CD4-positive, alpha-beta memory T cell (primary cell): ENCODE results near the gene NEAT1. TPM values are rescaled to one million over a fixed set of nuclear protein-coding genes. Genes with fewer than 3 reads are reported as not detected.
A peak's percentile ranks its signal among the peaks of the same experiment; 100 is the strongest.

Source experiments
- CTCF ChIA-PET: fragments of 350-600 bp; sonication (Branson Sonifier 250); formaldehyde crosslinking; loops from one replicate; lab custom pipeline; 2021; ENCODE audit warnings: inconsistent platforms; ENCODE audit not compliant: partially characterized antibody; lab: Charles Lee
- POLR2A ChIA-PET: fragments of 350-600 bp; sonication (Branson Sonifier 250); formaldehyde crosslinking; loops from one replicate; lab custom pipeline; 2021; ENCODE audit not compliant: partially characterized antibody; lab: Charles Lee
- DNase-seq, 5 donors: peaks; one replicate each; pipeline versions ENCODE4 v3.0.0 to v3.0.0-alpha.2; 2020 to 2022; ENCODE audit warnings: mixed read lengths in 1 of 5
- H3K27ac ChIP-seq: one replicate; pipeline ENCODE4 v1.7.0; 2013; ENCODE audit warnings: low read depth, low read length
- H3K27me3 ChIP-seq: 2 replicates; pipeline ENCODE4 v1.7.0; 2013; ENCODE audit warnings: mild to moderate bottlenecking, low read length, moderate library complexity; ENCODE audit not compliant: insufficient read depth
- H3K36me3 ChIP-seq: 2 replicates; pipeline ENCODE4 v1.7.0; 2013; ENCODE audit warnings: mild to moderate bottlenecking, low read length, moderate library complexity; ENCODE audit not compliant: insufficient read depth
- H3K4me1 ChIP-seq: 2 replicates; pipeline ENCODE4 v1.7.0; 2013; ENCODE audit warnings: mild to moderate bottlenecking, low read length, moderate library complexity; ENCODE audit not compliant: insufficient read depth
- H3K4me3 ChIP-seq, 2 donors: one replicate each; pipeline ENCODE4 v1.7.0; 2013; ENCODE audit warnings: low read length in 2 of 2, mild to moderate bottlenecking in 1 of 2
- H3K9me3 ChIP-seq, 2 donors: one replicate each; pipeline ENCODE4 v1.7.0; 2013; ENCODE audit warnings: low read length in 2 of 2, control low read depth in 1 of 2; ENCODE audit not compliant: control insufficient read depth in 1 of 2
- H3K27ac Mint-ChIP-seq, 7 donors: one replicate each; pipeline ENCODE4 v1.8.0; 2020 to 2021; ENCODE audit warnings: mixed read lengths in 7 of 7, mild to moderate bottlenecking in 6 of 7, inconsistent platforms in 3 of 7, moderate library complexity in 3 of 7
- H3K27me3 Mint-ChIP-seq, 2 donors: one replicate each; pipeline ENCODE4 v1.8.0; 2020 to 2021; ENCODE audit warnings: mixed read lengths in 2 of 2
- H3K36me3 Mint-ChIP-seq, 2 donors: one replicate each; pipeline ENCODE4 v1.8.0; 2020 to 2021; ENCODE audit warnings: mixed read lengths in 2 of 2, inconsistent platforms in 1 of 2, mild to moderate bottlenecking in 1 of 2
- H3K4me1 Mint-ChIP-seq, 4 donors: one replicate each; pipeline ENCODE4 v1.8.0; 2020 to 2021; ENCODE audit warnings: mixed read lengths in 4 of 4, mild to moderate bottlenecking in 1 of 4
- H3K4me3 Mint-ChIP-seq, 8 donors: one replicate each; pipeline ENCODE4 v1.8.0; 2020 to 2021; ENCODE audit warnings: mixed read lengths in 8 of 8, mild to moderate bottlenecking in 7 of 8, moderate library complexity in 6 of 8, inconsistent platforms in 3 of 8
- H3K9me3 Mint-ChIP-seq, 8 donors: one replicate each; pipeline ENCODE4 v1.8.0; 2020 to 2021; ENCODE audit warnings: mixed read lengths in 8 of 8, mild to moderate bottlenecking in 5 of 8, inconsistent platforms in 3 of 8, moderate library complexity in 1 of 8
- intact Hi-C: fragments of 100-400 bp; cut with micrococcal nuclease; formaldehyde crosslinking; loops from one replicate; pipeline ENCODE4 v1.15.1; 2023
- polyA plus RNA-seq, 2 donors: library from polyadenylated mRNA; unstranded; fragments of 300-500 nt; fragmentation: Illumina TruSeq; gene quantifications; one replicate each; pipeline ENCODE4 v1.2.3, GENCODE V29; 2021
- total RNA-seq, 2 experiments: library from RNA; stranded (reverse); gene quantifications; one replicate each; pipeline ENCODE4 v1.2.3, GENCODE V29; 2021

NEAT1 gene
- total and polyA plus RNA-seq, 4 experiments from 2014 or later: 2.3 to 687 (median 344) TPM

DNA sequence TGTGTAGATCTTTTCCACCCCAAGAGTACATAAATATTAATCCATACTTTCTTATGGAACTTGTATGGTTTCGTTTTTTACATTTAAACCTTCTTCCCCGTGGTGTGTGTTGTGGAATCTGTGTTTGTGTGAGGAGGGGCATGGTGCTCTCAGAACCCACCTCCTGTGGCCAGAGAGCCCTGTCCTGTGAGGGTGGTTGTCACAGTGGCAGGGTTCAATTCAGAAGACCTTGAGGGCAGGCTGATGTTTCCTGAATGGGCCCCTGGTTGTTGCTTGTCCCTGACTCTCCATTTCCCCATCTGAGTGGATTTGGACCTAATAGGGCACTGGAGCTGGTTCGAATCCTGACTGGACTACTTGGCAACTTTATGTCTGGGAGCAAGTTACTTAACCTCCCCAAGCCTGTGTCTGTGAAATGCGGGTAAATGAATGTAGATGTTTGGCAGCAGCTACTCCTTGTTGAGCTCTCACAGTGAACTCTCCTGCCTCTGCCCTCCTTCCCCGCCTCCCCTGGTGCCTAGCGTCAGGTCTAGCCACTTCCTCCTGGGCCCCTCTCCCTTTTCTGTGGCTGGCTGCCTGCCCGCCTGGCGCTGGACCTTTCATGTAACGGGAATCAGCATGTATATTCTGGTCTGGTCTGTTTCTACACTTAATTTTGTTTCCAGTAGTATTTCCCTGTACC lies 7.3 kb downstream of the NEAT1 start:
- no peaks in the 10 kb centered on the region for H3K27me3 ChIP-seq
- H3K4me1 ChIP-seq: peaks cover 83% of the 10 kb centered on the region
- peaks cover 44 to 49% of the 10 kb centered on the region in 2 donors for H3K36me3 Mint-ChIP-seq
- peaks cover 0 to 2% (median 0%) of the 10 kb centered on the region in 8 donors for H3K9me3 Mint-ChIP-seq
- ChIA-PET CTCF (interaction anchor here (0.9 to 2.6 kb wide), 3 partner anchors 12 to 79 kb away, joined by 3 to 37 read pairs (median 4); no protein-coding TSS in a partner anchor), POLR2A (interaction anchor here (0.9 to 22.2 kb wide), 8 partner anchors 12 to 146 kb away, joined by 3 to 3839 read pairs (median 335); partner anchors contain the start of genes CDC42EP2, EHBP1L1, FRMD8 and MALAT1)
- peak overlapping the region; percentile 33 to 59 for H3K4me3 ChIP-seq
- DNase-seq: peak; percentile 36 to 72 (median 46)
- peaks cover 69 to 93% (median 75%) of the 10 kb centered on the region in 4 donors for H3K4me1 Mint-ChIP-seq
- intact Hi-C loops: loop anchor here (1.0 to 5.0 kb wide), 3 partner anchors 9 to 142 kb away; partner anchors contain the start of genes FAM89B and ZNRD2
- no peaks in the 10 kb centered on the region for H3K9me3 ChIP-seq
- peak overlapping the region; percentile 98 for H3K27ac ChIP-seq
- H3K4me3 Mint-ChIP-seq: peak overlapping the region; percentile 88 to 97 (median 95)
- H3K27me3 Mint-ChIP-seq: no peaks in the 10 kb centered on the region
- H3K36me3 ChIP-seq: peaks cover 21% of the 10 kb centered on the region
- peak overlapping the region; percentile 93 to 100 (median 97) for H3K27ac Mint-ChIP-seq

DNA sequence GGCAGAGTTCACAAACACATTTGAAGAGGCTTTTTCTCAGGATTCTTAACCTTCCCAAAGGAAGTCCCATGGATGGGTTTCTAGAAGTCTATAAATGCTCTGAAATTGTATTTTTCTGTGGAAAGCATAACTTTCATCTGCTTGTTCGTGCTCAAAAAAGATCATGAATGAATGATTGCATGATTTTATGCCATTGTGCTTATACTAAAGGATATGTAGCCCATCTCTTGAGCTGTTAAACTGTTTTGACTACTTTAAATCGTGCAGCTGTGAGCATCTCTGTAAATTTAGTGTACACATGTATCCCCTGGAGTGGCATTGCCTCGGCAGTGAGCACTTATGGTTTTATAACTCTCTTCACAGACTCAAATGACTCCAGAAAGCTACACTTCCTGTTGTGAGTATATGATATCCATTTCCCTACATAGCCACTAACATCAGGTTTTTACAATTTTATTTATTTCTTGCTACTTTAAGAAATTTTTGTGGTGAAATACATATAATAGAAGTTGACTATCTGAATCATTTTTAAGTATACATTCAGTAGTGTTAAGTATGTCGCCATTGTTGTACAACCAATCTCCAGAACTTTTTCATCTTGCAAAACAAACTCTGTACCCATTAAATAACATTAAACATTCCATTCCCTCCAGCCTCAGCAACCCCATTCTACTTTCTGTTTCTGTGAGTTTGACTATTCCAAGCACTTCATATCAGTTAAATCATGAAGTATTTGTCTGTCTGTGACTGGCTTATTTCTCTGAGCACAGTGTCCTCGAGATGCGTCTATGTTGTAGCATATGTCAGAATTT lies 8.0 kb downstream of the NEAT1 start:
- DNase-seq: peak; percentile 31 to 49 (median 36)
- CTCF ChIA-PET: interaction anchor here (0.9 to 2.6 kb wide), 2 partner anchors 13 to 78 kb away, joined by 4 to 37 read pairs; no protein-coding TSS in a partner anchor
- H3K27me3 ChIP-seq: no peaks in the 10 kb centered on the region
- Mint-ChIP-seq H3K9me3 (no peaks in the 10 kb centered on the region), H3K4me3 (peak overlapping the region; percentile 88 to 97 (median 95)), H3K4me1 (peaks cover 73 to 94% (median 81%) of the 10 kb centered on the region in 4 donors), H3K27ac (peak overlapping the region; percentile 93 to 100 (median 97)), H3K36me3 (peaks cover 45 to 50% of the 10 kb centered on the region in 2 donors), H3K27me3 (no peaks in the 10 kb centered on the region)
- intact Hi-C loops: loop anchor here (1.0 to 2.0 kb wide), 2 partner anchors 9 to 46 kb away; no protein-coding TSS in a partner anchor
- POLR2A ChIA-PET: interaction anchor here (0.9 to 22.2 kb wide), 8 partner anchors 13 to 145 kb away, joined by 3 to 3839 read pairs (median 335); partner anchors contain the start of genes CDC42EP2, EHBP1L1, FRMD8 and MALAT1
- H3K27ac ChIP-seq: peak overlapping the region; percentile 98
- H3K4me3 ChIP-seq: peak overlapping the region; percentile 33 to 59
- H3K4me1 ChIP-seq: peaks cover 89% of the 10 kb centered on the region
- no peaks in the 10 kb centered on the region for H3K9me3 ChIP-seq
- peaks cover 24% of the 10 kb centered on the region for H3K36me3 ChIP-seq

DNA sequence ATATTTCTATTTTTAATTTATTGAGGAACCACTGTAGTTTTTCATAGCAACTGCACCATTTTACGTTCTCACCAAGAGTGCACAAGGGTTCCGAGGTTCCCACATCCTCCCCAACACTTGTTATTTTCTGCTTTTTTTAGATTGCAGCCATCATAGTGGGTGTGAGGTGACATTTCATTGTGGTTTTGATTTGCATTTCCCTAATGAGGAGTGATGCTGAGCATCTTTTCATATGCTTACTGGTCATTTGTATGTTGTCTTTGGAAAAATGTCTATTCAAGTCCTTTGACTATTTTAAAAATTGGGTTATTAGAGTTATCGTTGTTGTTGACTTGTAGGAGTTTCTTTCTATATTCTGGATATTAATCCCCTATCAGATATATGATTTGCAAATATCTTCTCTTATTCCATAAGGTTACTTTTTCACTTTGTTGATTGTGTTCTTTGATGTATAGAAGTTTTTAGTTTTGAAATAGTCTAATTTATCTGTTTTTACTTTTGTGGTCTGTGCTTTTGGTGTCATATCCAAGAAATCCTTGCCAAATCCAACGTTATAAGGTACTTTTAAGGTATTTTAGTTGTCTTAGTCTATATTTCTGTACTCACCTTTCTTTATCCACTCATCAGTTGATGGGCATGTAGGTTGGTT lies 9.0 kb downstream of the NEAT1 start:
- CTCF ChIA-PET: interaction anchor here (0.5 to 1.5 kb wide), 4 partner anchors 10 to 96 kb away, joined by 3 to 49 read pairs (median 16); partner anchors contain the start of gene NEAT1
- intact Hi-C loops: loop anchor here (2.0 kb wide), 1 partner anchor 45 kb away; no protein-coding TSS in a partner anchor
- peak overlapping the region; percentile 31 for H3K27ac ChIP-seq

DNA sequence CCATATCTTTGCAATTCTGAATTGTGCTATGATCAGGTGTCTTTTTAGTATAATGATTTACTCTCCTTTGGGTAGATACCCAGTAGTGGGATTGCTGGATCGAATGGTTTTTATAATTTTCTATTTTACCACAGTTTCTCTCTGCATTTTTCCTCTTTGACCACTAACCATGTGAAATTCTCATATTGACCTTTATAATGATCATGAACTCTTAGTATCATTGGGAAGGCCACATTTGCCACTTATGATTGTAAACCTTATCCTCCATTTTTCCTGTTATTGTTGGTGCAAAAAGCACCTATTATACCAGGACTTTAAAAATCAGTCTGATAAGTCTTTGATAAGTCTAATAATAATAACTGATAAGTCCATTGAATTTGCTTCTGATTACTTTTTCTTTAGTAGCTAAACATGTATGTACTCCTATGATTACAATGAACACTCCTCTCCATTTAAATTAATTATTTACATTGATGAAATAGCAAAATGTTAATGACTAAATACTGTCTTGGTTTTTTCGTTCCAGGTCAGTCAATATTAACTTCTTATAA lies 9.6 kb downstream of the NEAT1 start:
- peaks cover 68 to 93% (median 79%) of the 10 kb centered on the region in 4 donors for H3K4me1 Mint-ChIP-seq
- peak overlapping the region; percentile 85 to 100 (median 92) for H3K27ac Mint-ChIP-seq
- H3K27me3 Mint-ChIP-seq: no peaks in the 10 kb centered on the region
- Histone ChIP-seq H3K27me3 (no peaks in the 10 kb centered on the region), H3K4me1 (peaks cover 79% of the 10 kb centered on the region), H3K36me3 (peaks cover 29% of the 10 kb centered on the region), H3K4me3 (no peak overlapping the region), H3K9me3 (no peaks in the 10 kb centered on the region), H3K27ac (peak overlapping the region; percentile 31)
- ChIA-PET POLR2A (interaction anchor here (0.6 to 1.5 kb wide), 10 partner anchors 9 to 560 kb away, joined by 3 to 81 read pairs (median 8); partner anchors contain the start of genes MALAT1 and NEAT1), CTCF (interaction anchor here (0.5 to 1.5 kb wide), 8 partner anchors 11 to 96 kb away, joined by 3 to 49 read pairs (median 4); partner anchors contain the start of genes FRMD8 and NEAT1)
- peaks cover 34 to 49% of the 10 kb centered on the region in 2 donors for H3K36me3 Mint-ChIP-seq
- no peak for DNase-seq
- peak overlapping the region in 7 of 8 donors; percentile 46 to 95 (median 50) for H3K4me3 Mint-ChIP-seq
- intact Hi-C loops: no loop called here
- no peaks in the 10 kb centered on the region for H3K9me3 Mint-ChIP-seq

More for the DNA sequence above, 9.0 kb downstream of the NEAT1 start:
- H3K4me3 Mint-ChIP-seq: peak overlapping the region; percentile 50 to 95 (median 70)
- Histone ChIP-seq H3K36me3 (peaks cover 30% of the 10 kb centered on the region), H3K4me1 (peaks cover 85% of the 10 kb centered on the region), H3K4me3 (no peak overlapping the region), H3K9me3 (no peaks in the 10 kb centered on the region), H3K27me3 (no peaks in the 10 kb centered on the region)
- H3K27me3 Mint-ChIP-seq: no peaks in the 10 kb centered on the region
- H3K27ac Mint-ChIP-seq: peak overlapping the region; percentile 85 to 100 (median 92)
- POLR2A ChIA-PET: interaction anchor here (1.4 to 1.5 kb wide), 8 partner anchors 9 to 73 kb away, joined by 3 to 81 read pairs (median 10); partner anchors contain the start of genes MALAT1 and NEAT1
- peak; percentile 71 to 79 (median 78) for DNase-seq
- peaks cover 73 to 96% (median 82%) of the 10 kb centered on the region in 4 donors for H3K4me1 Mint-ChIP-seq
- peaks cover 39 to 51% of the 10 kb centered on the region in 2 donors for H3K36me3 Mint-ChIP-seq
- H3K9me3 Mint-ChIP-seq: no peaks in the 10 kb centered on the region

DNA sequence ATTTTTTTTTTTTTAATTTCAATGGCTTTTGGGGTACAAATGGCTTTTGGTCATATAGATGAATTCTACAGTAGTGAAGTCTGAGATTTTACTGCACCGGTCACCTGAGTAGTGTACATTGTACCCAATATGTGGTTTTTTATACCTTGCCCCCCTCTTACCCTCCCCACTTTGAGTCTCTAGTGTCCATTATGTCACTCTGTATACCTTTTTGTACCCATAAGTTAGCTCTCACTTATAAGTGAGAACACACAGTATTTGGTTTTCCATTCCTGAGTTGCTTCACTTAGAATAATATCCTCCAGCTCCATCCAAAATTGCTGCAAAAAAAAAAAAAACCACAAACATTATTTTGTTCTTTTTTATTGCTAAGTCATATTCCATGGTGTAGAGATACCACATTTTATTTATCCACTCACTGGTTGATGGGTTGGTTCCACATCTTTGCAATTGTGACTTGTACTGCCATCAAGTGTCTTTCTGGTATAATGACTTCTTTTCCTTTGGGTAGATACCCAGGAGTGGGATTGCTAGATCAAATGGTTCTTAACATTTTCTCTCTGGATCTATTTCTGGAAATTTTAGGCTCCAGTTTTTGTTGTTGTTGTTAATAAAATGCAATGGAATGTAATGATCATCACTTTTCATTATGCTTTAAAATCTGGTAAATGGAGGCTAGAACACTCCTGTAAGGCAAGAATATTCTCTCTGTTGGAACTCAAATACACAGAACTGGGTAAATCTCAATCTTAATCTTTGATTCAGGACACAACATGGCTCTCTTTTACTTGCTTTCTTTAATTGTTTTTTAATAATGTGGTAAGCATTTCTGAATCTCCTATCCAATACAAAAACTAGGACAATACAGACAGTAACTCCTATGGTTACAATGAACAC lies 10.3 kb downstream of the NEAT1 start:
- DNase-seq: peak in 4 of 5 donors; percentile 55 to 68 (median 60)
- peaks cover 37% of the 10 kb centered on the region for H3K36me3 ChIP-seq
- peaks cover 77% of the 10 kb centered on the region for H3K4me1 ChIP-seq
- Mint-ChIP-seq H3K27me3 (no peaks in the 10 kb centered on the region), H3K4me3 (peak overlapping the region in 5 of 8 donors; percentile 27 to 61 (median 40)), H3K9me3 (no peaks in the 10 kb centered on the region), H3K36me3 (peaks cover 36 to 50% of the 10 kb centered on the region in 2 donors), H3K4me1 (peaks cover 65 to 92% (median 76%) of the 10 kb centered on the region in 4 donors), H3K27ac (peak overlapping the region; percentile 77 to 94 (median 89))
- intact Hi-C loops: loop anchor here (1.0 kb wide), 2 partner anchors 17 to 51 kb away; partner anchors contain the start of gene SLC25A45
- no peaks in the 10 kb centered on the region for H3K9me3 ChIP-seq
- no peaks in the 10 kb centered on the region for H3K27me3 ChIP-seq
- H3K4me3 ChIP-seq: no peak overlapping the region
- ChIA-PET CTCF (interaction anchor here (0.7 to 1.5 kb wide), 9 partner anchors 11 to 73 kb away, joined by 3 to 49 read pairs (median 4); partner anchors contain the start of genes FRMD8 and NEAT1), POLR2A (interaction anchor here (0.6 to 5.0 kb wide), 15 partner anchors 9 to 560 kb away, joined by 3 to 102 read pairs (median 8); partner anchors contain the start of genes MALAT1, NEAT1 and SLC25A45)
- H3K27ac ChIP-seq: peak overlapping the region; percentile 2
